HL-60/S4 treated with phorbol 12-myristate 13-acetate at 8.2 ng/mL for 4 days and 3 days (cell line): ENCODE measurements around the gene CTXN1.
"Not testable (repeated sequence)": the region's sequence is repeated elsewhere in the genome, so short reads cannot be mapped to it uniquely, and the experiment has no call there.

Experiments used
- in situ Hi-C: fragments of 300-500 bp; cut with MboI; formaldehyde crosslinking; loops from 2 replicates; pipeline ENCODE4 v1.15.0; 2022; ENCODE audit warnings: low sequenced_read_pairs

The CTXN1 gene

DNA sequence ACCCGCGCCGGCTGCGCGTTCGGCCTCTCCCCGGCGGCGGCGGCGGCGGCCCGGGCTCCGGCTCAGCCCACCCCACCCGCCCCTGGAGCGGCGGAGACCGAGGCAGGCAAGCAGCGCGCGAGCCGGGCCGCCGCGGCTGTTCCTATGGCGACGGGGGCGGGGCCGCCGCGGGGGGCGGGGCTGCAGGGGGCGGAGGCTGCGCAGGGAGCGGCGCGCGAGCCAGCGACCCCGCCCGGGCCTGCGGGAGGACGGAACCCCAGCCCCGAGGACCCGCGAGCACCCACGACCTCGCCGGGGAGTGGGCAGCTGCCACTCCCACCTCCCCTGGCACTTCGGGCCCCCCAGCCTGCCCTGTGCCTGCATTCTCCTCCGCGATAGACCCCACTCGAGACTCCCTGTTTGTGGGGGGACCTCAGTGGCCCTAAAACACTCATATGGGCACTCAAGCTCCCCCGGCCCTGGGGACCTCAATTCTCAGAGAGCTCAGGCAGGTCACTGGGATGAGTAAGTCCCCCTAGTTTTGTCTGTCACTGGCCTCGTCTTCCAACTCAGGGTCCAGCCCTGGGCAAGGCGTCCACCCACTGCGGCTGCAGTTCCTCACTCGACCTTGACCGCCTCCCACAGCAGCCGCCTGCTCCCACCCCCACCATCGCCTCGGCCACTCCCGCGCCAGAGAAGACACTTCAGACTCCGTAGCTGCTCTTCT, at the start of gene CTXN1:
CTXN1 (minus strand) TSS at position 115 of the 706 bp plus-strand sequence. CDS start 597 bp downstream, outside the sequence.
- in situ Hi-C loops = no loop called here

DNA sequence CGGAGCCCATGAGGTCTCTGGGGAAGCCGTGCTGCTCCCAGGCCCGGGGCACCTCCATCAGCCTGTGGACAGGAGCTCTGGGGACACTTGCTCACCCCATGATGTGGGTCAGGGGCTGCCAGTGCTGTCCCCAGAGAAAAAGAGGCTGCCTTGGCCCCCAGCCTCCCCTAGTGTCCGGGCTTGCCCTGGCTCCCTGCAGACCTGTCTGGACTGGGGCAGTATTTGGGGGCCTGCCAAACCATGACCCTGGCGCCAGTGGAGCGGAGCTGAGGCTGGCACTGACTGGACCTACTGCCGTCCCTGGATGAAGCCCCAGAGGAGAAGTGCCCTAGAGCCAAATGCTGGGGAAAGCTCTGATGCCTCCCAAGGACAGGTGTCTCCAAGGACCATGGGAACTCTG, 49.1 kb upstream of the CTXN1 start:
- in situ Hi-C loops = no loop called here

- in situ Hi-C loops = no loop called here
Observed at GRCh38 chr19:7973883-7974282, 47.9 kb upstream of the CTXN1 start.

GRCh38 chr19:7971553-7972520, 45.9 kb upstream of the CTXN1 start:
- in situ Hi-C loops = no loop called here

DNA sequence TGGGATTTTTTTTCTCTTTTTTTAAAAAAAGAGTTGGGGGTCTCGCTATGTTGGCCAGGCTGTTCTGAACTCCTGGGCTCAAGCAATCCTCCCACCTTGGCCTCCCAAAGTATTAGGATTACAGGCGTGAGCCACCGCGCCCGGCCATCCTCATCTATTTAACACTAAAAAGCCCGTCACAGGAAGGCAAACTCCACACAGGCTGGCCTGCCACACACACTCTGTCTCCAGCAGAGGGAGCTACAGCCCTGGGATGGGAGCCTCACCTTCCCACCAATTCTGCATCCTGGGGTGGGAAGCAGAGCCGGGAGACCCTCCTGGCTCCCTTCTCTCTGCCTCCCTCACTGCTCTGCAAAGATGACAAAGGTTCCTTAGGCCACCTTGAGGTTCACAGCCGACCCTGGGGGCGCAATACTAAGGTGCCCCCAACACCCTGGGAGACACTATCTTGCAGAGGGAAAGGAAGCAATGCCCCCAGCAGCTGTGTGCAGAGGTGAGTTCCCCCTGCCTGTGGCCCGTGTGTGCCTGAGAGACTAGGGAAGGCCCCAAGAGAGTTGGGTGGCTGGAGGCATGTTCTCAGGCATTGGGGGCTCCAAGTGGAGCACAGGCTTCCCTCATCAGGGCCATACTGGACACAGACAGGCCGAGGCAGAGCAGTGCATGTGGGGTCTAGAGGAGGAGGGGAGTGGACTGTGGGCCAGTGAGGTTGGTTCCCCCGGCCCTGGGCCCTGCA, 44.9 kb upstream of the CTXN1 start:
- in situ Hi-C loops = no loop called here

GRCh38 chr19:7969555-7969939, 43.6 kb upstream of the CTXN1 start:
- in situ Hi-C loops = no loop called here

GRCh38 chr19:7968796-7969554, 43.0 kb upstream of the CTXN1 start:
- in situ Hi-C loops = no loop called here

- in situ Hi-C loops = no loop called here
Observed at GRCh38 chr19:7968008-7968795, 42.3 kb upstream of the CTXN1 start.

DNA sequence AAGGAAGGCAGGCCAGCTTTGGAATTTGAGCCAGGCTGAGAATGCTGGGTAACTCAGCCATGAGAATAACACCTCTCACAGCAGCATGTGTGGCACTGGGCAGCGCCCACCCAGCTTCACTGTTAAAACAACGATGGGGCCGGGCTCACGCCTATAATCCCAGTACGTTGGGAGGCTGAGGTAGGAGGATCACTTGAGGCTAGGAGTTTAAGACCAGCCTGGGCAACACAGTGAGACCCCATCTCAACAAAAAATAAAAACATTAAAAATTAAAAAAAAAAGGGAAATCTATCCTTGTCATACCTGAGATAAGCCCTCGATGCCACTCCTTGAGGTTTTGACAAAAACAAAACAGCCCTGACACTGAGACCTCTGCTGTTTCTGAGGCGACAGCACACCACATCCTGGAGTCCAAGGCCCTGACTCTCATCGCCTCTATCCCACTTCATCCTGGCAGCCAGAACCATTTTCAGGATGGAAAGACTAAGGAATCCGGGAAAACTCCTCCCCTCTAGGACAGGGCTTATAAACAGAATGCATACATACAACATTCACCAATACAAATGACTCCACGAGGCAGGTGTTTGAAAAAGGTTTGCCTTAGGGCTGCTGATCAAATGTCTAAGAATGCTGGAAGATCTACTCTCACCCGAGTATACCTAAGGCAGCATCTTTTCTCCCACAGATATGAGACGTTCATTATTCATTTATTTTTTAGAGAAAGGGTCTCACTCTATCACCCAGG, 40.2 kb upstream of the CTXN1 start:
- in situ Hi-C loops = no loop called here

DNA sequence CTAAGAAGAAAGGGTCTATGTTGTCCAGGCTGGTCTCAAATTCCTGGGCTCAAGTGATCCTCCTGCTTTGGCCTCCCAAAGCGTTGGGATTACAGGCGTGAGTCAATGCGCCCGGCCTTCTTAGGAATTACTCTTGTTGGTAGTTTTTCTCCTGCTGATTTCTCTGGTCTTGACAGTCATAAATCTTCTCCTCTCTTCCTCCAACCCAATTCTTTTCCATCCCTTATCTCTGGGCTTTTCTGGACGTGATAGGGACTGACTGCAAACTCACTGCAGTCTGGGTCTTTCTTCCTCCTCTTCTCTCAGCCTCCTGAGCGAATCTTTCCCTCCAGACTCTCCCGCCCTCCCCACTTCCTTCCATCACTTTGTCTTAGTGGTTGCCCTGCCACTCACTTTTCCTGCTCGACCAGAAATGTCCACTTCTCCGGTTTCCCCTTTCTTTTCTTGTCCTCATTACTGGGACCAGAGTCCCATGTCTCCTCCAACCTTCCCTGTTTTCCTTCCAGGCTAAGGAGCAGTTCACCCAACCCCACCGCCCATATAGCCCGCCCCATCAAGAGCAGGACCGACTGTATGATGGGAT, 39.4 kb upstream of the CTXN1 start:
- in situ Hi-C loops = no loop called here

- in situ Hi-C loops = no loop called here
Observed at GRCh38 chr19:7963566-7963965, 37.6 kb upstream of the CTXN1 start.

GRCh38 chr19:7962644-7963268, 36.8 kb upstream of the CTXN1 start:
- in situ Hi-C loops = no loop called here

DNA sequence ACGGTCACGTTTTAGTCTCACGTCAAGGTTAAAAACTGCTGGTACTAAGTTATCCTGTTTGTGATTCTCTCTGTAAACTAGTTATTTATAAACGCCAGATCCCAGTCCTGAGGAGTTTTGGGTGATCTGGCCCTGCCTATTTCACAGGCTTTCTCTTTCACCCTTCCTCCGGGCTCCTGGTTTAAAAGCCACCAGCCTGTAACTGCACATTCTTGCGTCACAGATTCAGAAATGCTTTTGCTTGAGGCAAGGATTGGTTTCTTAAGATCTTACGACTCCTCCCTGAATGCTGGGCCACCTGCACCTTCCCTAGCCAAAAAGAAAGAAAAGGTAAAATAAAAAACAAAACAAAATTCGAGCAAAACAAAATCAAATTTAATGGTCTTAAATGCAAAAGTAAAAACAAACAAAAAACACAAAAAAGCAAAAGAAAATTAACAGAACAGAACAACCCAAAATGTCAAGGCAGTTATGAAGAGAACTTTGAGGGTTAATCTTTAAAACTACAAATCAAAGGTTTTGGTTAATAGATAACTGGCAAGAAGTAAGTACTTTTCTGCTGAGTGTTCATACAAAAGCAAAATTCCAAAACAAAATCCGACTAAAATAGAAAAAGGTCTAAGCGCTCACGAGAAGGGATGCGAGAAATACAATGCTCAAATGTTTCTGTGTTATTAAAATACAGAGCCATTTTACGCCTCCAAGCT, 36.1 kb upstream of the CTXN1 start:
- in situ Hi-C loops = no loop called here

DNA sequence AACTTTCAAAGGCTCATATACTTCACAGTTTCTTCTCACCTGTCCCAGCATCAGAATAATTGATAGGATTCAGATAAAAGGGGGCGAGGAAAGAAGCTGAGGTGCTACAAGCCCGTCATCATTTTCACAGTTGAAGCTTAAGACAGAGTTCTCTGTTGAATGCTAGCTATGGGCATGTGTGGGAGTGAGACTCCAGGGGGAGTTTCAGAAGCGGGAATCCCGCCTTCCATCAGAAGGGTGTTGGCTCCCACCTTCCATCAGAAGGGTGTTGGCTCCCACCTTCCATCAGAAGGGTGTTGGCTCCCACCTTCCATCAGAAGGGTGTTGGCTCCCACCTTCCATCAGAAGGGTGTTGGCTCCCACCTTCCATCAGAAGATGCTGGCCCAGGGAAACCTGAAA, 35.1 kb upstream of the CTXN1 start:
- in situ Hi-C loops = not testable (repeated sequence)

DNA sequence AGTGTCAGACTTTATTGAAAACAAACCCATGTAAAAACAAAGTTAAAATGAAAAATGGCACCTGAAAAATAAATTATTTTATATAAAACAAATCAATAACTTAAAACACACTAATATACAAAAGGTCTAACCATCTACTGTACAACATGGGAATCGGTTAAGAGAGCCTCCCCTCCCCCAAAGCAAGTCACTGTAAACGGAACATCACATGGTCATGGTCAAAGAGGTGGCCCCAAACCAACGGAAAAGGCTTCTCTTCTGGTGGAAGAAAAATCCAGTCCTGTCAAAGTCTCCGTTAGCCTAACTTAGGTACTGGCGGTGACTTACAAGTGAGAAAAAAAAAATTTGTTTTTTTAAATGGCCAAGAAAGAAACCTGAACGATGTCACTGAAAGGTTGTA, 33.3 kb upstream of the CTXN1 start:
- in situ Hi-C loops = no loop called here

DNA sequence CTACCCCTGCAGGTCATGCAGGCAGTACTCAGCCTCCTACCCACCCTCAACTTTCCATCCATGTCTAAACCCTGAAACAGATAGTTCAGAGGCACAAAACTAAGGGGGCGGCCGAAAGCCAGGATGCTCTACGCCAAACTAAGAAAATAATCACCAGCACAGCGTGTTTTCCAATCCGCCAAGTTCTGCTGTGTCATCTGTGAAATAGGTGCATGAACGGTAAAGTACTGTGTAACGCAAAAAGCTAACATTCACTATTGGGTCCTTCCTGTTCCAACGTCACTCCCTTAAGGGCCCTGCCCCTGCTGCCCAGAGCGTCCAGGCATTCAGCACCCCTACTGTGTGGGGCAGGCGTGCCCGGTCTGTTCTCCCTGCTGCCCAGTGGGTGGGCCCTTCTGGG, 29.8 kb upstream of the CTXN1 start:
- in situ Hi-C loops = no loop called here

- in situ Hi-C loops = no loop called here
Observed at GRCh38 chr19:7953576-7953975, 27.6 kb upstream of the CTXN1 start.

DNA sequence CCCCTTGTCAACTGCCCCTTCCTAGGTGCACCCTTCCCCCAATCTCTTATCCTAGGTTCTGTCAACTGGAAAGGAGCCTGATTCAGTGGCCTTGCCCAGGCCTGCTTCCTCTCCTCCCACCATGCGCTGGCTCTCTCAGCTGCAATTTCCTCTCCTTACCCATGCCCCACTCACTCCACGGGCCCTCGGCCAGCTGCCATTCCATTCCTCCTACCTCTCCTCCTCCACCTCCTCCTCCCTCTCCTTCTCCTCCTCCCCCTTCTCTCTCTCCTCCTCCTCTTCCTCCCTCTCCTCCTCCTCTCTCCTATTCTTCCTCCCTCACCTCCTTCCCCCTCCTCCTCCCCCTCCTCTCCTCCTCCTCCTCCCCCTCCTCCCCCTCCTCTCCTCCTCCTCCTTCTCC, 27.1 kb upstream of the CTXN1 start:
- in situ Hi-C loops = no loop called here
